22Rv1 (cell line): ENCODE data around the gene OBP2A.

Experiments
- H3K27ac ChIP-seq: fragments of 450-650 bp; 2 replicates; pipeline ENCODE4 v1.5.1; 2017
- ZFX ChIP-seq: fragments of 450-650 bp; IDR thresholded peaks from 2 replicates; pipeline ENCODE4 v1.6.1; 2017; ENCODE audit warnings: antibody characterized with exemption, borderline replicate concordance
- TF ChIP-seq, protein P1 (sequence below): fragments of 450-650 bp; IDR thresholded peaks from 2 replicates; pipeline ENCODE4 v1.5.1; 2017; ENCODE audit warnings: mild to moderate bottlenecking

OBP2A gene

DNA sequence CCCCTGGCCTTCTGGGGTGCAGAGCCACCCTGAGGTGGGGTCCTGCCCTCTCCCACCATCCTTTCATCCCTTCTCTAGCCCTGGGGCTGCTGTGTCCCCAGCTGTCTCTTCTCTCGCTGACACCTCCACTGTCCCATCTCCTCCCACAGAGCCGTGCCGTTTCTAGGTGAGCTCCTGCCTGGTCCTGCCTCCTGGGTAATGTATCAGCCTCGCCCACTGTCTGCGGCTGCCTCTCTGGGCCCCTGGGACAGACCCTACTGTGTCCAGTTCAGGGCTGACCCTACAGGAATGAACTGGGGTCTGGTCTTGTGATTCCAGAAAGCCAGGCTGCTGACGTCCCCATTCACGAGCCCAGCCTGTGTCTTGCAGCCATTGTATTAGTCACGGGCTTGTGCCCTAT is 19.7 kb downstream of the OBP2A start:
- no peak for TF ChIP-seq ZFX
- TF ChIP-seq, protein P1, sequence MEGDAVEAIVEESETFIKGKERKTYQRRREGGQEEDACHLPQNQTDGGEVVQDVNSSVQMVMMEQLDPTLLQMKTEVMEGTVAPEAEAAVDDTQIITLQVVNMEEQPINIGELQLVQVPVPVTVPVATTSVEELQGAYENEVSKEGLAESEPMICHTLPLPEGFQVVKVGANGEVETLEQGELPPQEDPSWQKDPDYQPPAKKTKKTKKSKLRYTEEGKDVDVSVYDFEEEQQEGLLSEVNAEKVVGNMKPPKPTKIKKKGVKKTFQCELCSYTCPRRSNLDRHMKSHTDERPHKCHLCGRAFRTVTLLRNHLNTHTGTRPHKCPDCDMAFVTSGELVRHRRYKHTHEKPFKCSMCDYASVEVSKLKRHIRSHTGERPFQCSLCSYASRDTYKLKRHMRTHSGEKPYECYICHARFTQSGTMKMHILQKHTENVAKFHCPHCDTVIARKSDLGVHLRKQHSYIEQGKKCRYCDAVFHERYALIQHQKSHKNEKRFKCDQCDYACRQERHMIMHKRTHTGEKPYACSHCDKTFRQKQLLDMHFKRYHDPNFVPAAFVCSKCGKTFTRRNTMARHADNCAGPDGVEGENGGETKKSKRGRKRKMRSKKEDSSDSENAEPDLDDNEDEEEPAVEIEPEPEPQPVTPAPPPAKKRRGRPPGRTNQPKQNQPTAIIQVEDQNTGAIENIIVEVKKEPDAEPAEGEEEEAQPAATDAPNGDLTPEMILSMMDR = no peak
- H3K27ac ChIP-seq = no peak overlapping the region

DNA sequence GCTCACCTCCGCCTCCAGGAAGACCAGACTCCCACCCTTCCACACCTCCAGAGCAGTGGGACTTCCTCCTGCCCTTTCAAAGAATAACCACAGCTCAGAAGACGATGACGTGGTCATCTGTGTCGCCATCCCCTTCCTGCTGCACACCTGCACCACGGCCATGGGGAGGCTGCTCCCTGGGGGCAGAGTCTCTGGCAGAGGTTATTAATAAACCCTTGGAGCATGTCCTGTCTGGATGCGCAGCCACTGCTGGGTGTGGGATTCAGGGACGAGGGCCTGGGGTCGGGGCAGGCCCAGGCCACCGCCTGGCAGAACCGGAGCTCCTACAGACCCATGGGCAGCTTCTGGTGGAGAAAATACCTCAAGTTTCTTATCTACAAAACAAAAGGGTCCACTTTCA is 20.6 kb downstream of the OBP2A start:
- no peak for TF ChIP-seq ZFX
- TF ChIP-seq, protein P1 = no peak
- no peak overlapping the region for H3K27ac ChIP-seq

DNA sequence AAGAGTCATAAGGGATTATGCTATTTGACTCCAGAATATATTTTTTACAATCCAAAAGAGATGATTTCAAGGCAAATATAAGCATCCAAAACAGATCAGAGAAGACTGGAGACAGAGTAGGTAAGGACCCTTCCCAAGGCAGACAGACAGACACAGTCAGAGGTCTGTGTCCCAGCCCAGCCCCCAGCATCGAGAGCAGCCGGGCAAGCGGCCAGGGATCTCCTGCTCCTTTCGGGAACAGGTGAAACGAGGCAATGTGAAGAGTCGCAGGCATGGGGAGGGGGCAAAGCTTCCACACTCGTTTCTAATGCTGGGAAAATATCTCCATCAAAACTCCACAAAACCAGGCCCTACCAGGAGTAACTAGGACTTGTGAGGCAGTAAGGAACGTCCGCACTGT is 21.4 kb downstream of the OBP2A start:
- TF ChIP-seq, protein P1 = no peak
- no peak for TF ChIP-seq ZFX
- no peak overlapping the region for H3K27ac ChIP-seq

DNA sequence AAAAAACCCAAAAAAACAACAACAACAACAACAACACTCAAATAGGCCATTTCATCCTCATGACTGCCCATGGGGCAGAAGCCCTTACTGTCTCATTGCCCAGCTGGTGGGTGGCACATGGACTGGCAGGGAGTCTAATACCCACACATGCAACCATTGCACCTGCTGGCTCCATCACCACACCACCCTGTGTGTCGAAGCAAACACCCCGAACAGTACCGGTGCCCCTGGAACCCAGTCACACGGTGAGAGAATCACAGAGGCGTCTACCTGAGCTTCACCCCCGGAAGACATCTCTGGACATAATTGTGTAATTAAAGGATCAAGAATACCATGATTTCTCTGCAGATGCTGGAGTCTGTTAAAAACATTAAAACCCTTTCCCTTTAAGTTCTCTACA is 22.1 kb downstream of the OBP2A start:
- TF ChIP-seq ZFX = no peak
- TF ChIP-seq, protein P1 = no peak
- H3K27ac ChIP-seq = no peak overlapping the region

GRCh38 chr9:135570456-135570855 is 24.5 kb downstream of the OBP2A start:
- H3K27ac ChIP-seq = no peak overlapping the region
- TF ChIP-seq, protein P1 = no peak
- TF ChIP-seq ZFX = no peak

GRCh38 chr9:135572233-135572632 is 26.3 kb downstream of the OBP2A start:
- H3K27ac ChIP-seq = no peak overlapping the region
- TF ChIP-seq ZFX = no peak

GRCh38 chr9:135573124-135573523 is 27.2 kb downstream of the OBP2A start:
- TF ChIP-seq ZFX = no peak
- TF ChIP-seq, protein P1 = no peak
- H3K27ac ChIP-seq = no peak overlapping the region

GRCh38 chr9:135574331-135574730 is 28.4 kb downstream of the OBP2A start:
- TF ChIP-seq, protein P1 = no peak
- TF ChIP-seq ZFX = no peak

More at GRCh38 chr9:135574331-135574730, 28.4 kb downstream of the OBP2A start:
- no peak overlapping the region for H3K27ac ChIP-seq
